SK-N-SH treated with all-trans-retinoic acid at 6 μM for 48 hours (cell line): Measurements from ENCODE around the gene PRKG1.

Source experiments
- CREB5 ChIP-seq: fragments of 250-450 bp; sonication (Bioruptor Pico); IDR thresholded peaks from 2 replicates; pipeline ENCODE4 v1.5.1; 2020; ENCODE audit warnings: low read depth, mild to moderate bottlenecking, moderate library complexity
- CSDC2 ChIP-seq: fragments of 250-450 bp; sonication (Bioruptor Pico); IDR thresholded peaks from 2 replicates; pipeline ENCODE4 v1.5.0; 2020; ENCODE audit warnings: mild to moderate bottlenecking, moderate library complexity
- ISL1 ChIP-seq: fragments of 250-450 bp; sonication (Bioruptor Pico); IDR thresholded peaks from 2 replicates; pipeline ENCODE4 v2.1.2; 2022; ENCODE audit warnings: mild to moderate bottlenecking, moderate library complexity
- OSR1 ChIP-seq: fragments of 250-450 bp; sonication (Bioruptor Pico); IDR thresholded peaks from 2 replicates; pipeline ENCODE4 v1.8.0; 2022; ENCODE audit warnings: moderate library complexity, mild to moderate bottlenecking, inconsistent platforms
- PATZ1 ChIP-seq: fragments of 250-450 bp; sonication (Bioruptor Pico); IDR thresholded peaks from 2 replicates; pipeline ENCODE4 v1.8.0; 2020; ENCODE audit warnings: mild to moderate bottlenecking, moderate library complexity, borderline replicate concordance
- PPARA ChIP-seq: fragments of 250-450 bp; sonication (Bioruptor Pico); IDR thresholded peaks from 2 replicates; pipeline ENCODE4 v1.5.0; 2020; ENCODE audit warnings: mild to moderate bottlenecking, borderline replicate concordance
- RARB ChIP-seq: fragments of 250-450 bp; sonication (Bioruptor Pico); IDR thresholded peaks from 2 replicates; pipeline ENCODE4 v1.8.0; 2021; ENCODE audit warnings: mild to moderate bottlenecking, moderate library complexity
- ZFP30 ChIP-seq: fragments of 450-650 bp; formaldehyde crosslinking; IDR thresholded peaks from 2 replicates; pipeline ENCODE4 v1.5.0; 2022; ENCODE audit warnings: mild to moderate bottlenecking, moderate library complexity
- ZNF565 ChIP-seq: fragments of 450-650 bp; formaldehyde crosslinking; conservative IDR thresholded peaks from 2 replicates; pipeline ENCODE4 v1.5.0; 2020; ENCODE audit warnings: low read depth, mild to moderate bottlenecking, moderate library complexity
- TF ChIP-seq, protein P1 (sequence below): fragments of 250-450 bp; sonication (Bioruptor Pico); IDR thresholded peaks from 2 replicates; pipeline ENCODE4 v1.5.0; 2020; ENCODE audit warnings: mild to moderate bottlenecking, moderate library complexity
- TF ChIP-seq, protein P2 (sequence below): fragments of 250-450 bp; sonication (Bioruptor Pico); IDR thresholded peaks from 2 replicates; pipeline ENCODE4 v1.5.1; 2021; ENCODE audit warnings: mild to moderate bottlenecking, moderate library complexity
- TF ChIP-seq, protein P3 (sequence below): fragments of 250-450 bp; sonication (Bioruptor Pico); IDR thresholded peaks from 2 replicates; pipeline ENCODE4 v1.8.0; 2021; ENCODE audit warnings: low read depth, mild to moderate bottlenecking, moderate library complexity, borderline replicate concordance

GRCh38 chr10:51035344-51035743 is 38.9 kb upstream of the PRKG1 start:
- TF ChIP-seq PPARA (CRISPR knock-in tag) (no peak), PATZ1 (CRISPR knock-in tag) (no peak), ZFP30 (CRISPR knock-in tag) (no peak), CSDC2 (CRISPR knock-in tag) (no peak), RARB (no peak), ISL1 (CRISPR knock-in tag) (no peak), ZNF565 (CRISPR knock-in tag) (no peak), CREB5 (CRISPR knock-in tag) (no peak), OSR1 (CRISPR knock-in tag) (no peak)
- TF ChIP-seq, protein P1, sequence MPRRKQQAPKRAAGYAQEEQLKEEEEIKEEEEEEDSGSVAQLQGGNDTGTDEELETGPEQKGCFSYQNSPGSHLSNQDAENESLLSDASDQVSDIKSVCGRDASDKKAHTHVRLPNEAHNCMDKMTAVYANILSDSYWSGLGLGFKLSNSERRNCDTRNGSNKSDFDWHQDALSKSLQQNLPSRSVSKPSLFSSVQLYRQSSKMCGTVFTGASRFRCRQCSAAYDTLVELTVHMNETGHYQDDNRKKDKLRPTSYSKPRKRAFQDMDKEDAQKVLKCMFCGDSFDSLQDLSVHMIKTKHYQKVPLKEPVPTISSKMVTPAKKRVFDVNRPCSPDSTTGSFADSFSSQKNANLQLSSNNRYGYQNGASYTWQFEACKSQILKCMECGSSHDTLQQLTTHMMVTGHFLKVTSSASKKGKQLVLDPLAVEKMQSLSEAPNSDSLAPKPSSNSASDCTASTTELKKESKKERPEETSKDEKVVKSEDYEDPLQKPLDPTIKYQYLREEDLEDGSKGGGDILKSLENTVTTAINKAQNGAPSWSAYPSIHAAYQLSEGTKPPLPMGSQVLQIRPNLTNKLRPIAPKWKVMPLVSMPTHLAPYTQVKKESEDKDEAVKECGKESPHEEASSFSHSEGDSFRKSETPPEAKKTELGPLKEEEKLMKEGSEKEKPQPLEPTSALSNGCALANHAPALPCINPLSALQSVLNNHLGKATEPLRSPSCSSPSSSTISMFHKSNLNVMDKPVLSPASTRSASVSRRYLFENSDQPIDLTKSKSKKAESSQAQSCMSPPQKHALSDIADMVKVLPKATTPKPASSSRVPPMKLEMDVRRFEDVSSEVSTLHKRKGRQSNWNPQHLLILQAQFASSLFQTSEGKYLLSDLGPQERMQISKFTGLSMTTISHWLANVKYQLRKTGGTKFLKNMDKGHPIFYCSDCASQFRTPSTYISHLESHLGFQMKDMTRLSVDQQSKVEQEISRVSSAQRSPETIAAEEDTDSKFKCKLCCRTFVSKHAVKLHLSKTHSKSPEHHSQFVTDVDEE (CRISPR knock-in tag) = no peak
- TF ChIP-seq, protein P2, sequence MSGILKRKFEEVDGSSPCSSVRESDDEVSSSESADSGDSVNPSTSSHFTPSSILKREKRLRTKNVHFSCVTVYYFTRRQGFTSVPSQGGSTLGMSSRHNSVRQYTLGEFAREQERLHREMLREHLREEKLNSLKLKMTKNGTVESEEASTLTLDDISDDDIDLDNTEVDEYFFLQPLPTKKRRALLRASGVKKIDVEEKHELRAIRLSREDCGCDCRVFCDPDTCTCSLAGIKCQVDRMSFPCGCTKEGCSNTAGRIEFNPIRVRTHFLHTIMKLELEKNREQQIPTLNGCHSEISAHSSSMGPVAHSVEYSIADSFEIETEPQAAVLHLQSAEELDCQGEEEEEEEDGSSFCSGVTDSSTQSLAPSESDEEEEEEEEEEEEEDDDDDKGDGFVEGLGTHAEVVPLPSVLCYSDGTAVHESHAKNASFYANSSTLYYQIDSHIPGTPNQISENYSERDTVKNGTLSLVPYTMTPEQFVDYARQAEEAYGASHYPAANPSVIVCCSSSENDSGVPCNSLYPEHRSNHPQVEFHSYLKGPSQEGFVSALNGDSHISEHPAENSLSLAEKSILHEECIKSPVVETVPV (CRISPR knock-in tag) = no peak
- TF ChIP-seq, protein P3, sequence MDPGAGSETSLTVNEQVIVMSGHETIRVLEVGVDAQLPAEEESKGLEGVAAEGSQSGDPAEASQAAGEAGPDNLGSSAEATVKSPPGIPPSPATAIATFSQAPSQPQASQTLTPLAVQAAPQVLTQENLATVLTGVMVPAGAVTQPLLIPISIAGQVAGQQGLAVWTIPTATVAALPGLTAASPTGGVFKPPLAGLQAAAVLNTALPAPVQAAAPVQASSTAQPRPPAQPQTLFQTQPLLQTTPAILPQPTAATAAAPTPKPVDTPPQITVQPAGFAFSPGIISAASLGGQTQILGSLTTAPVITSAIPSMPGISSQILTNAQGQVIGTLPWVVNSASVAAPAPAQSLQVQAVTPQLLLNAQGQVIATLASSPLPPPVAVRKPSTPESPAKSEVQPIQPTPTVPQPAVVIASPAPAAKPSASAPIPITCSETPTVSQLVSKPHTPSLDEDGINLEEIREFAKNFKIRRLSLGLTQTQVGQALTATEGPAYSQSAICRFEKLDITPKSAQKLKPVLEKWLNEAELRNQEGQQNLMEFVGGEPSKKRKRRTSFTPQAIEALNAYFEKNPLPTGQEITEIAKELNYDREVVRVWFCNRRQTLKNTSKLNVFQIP (CRISPR knock-in tag) = no peak
